Stimulated activated CD8-positive, alpha-beta memory T cell treated with anti-CD3 and anti-CD28 coated beads, Interleukin-12 subunit alpha, Interleukin-12 subunit beta, amount 100 ng/mL, for 24 hours (primary cell): ENCODE measurements around the gene BLNK.
A peak's percentile ranks its signal among the peaks of the same experiment; 100 is the strongest.

ENCODE experiments used
- DNase-seq: peaks from one replicate; pipeline ENCODE4 v3.0.0-alpha.2; 2020; ENCODE audit errors: extremely low read depth

The BLNK gene

GRCh38 chr10:96261930-96262329 is 9.4 kb downstream of the BLNK start:
- DNase-seq: no peak

GRCh38 chr10:96261132-96261531 is 10.2 kb downstream of the BLNK start:
- no peak for DNase-seq

GRCh38 chr10:96260014-96260413 is 11.4 kb downstream of the BLNK start:
- DNase-seq: no peak

GRCh38 chr10:96259150-96259549 is 12.2 kb downstream of the BLNK start:
- no peak for DNase-seq

- DNase-seq: no peak
These were observed 13.4 kb downstream of the BLNK start for GRCh38 chr10:96257944-96258343.

GRCh38 chr10:96255549-96256333 is 15.6 kb downstream of the BLNK start:
- DNase-seq: no peak

GRCh38 chr10:96254976-96255375 is 16.4 kb downstream of the BLNK start:
- no peak for DNase-seq

- DNase-seq: no peak
These were observed 18.6 kb downstream of the BLNK start for GRCh38 chr10:96252730-96253129.

- DNase-seq: no peak
These were observed 21.0 kb downstream of the BLNK start for GRCh38 chr10:96250349-96250748.

- DNase-seq: no peak
These were observed 22.1 kb downstream of the BLNK start for GRCh38 chr10:96249264-96249663.

GRCh38 chr10:96244354-96244753 is 27.0 kb downstream of the BLNK start:
- no peak for DNase-seq

GRCh38 chr10:96243296-96243695 is 28.1 kb downstream of the BLNK start:
- no peak for DNase-seq

GRCh38 chr10:96242822-96243221 is 28.5 kb downstream of the BLNK start:
- no peak for DNase-seq

GRCh38 chr10:96238646-96239623 is 32.4 kb downstream of the BLNK start:
- no peak for DNase-seq

- DNase-seq: no peak
These were observed 34.5 kb downstream of the BLNK start for GRCh38 chr10:96236876-96237275.

- DNase-seq: no peak
These were observed 35.3 kb downstream of the BLNK start for GRCh38 chr10:96236090-96236478.

- no peak for DNase-seq
These were observed 35.9 kb downstream of the BLNK start for GRCh38 chr10:96235326-96236089.

GRCh38 chr10:96233959-96234358 is 37.4 kb downstream of the BLNK start:
- no peak for DNase-seq

GRCh38 chr10:96230527-96230926 is 40.8 kb downstream of the BLNK start:
- DNase-seq: no peak

- DNase-seq: peak; percentile 38
These were observed 41.8 kb downstream of the BLNK start for GRCh38 chr10:96229568-96230030.

- DNase-seq: no peak
These were observed 42.9 kb downstream of the BLNK start for GRCh38 chr10:96228408-96228994.

GRCh38 chr10:96227206-96227605 is 44.2 kb downstream of the BLNK start:
- DNase-seq: no peak
